ENCODE data around the gene NCK2. TPM values are rescaled to one million over a fixed set of nuclear protein-coding genes. Genes with fewer than 3 reads are reported as not detected.

Gene NCK2
- total and polyA plus RNA-seq, 4 donors = 19.3 to 54.4 (median 33.9) TPM

GRCh38 chr2:105747991-105748390 lies 3.3 kb downstream of the NCK2 start:
- Histone ChIP-seq H3K36me3 (ENCODE audit: control insufficient read depth in 4 of 4, insufficient read depth in 4 of 4, low read length in 4 of 4) (peaks cover 0 to 5% (median 2%) of the 10 kb centered on the region in 4 donors), H3K27ac (ENCODE audit: low read depth in 1 of 2, low read length in 1 of 2) (peak overlapping the region in 1 of 2 donors; percentile 43), H3K9me3 (ENCODE audit: control insufficient read depth in 4 of 4, insufficient read depth in 3 of 4, low read length in 3 of 4) (no peaks in the 10 kb centered on the region), H3K27me3 (ENCODE audit: control insufficient read depth in 3 of 3, insufficient read depth in 3 of 3, low read length in 2 of 3) (no peaks in the 10 kb centered on the region), H3K9ac (ENCODE audit: insufficient read depth in 1 of 2, low read length in 2 of 2) (no peak overlapping the region), H3K4me3 (no peak overlapping the region), H3K4me1 (ENCODE audit: control insufficient read depth in 5 of 5, insufficient read depth in 5 of 5, low read length in 5 of 5) (peaks cover 9 to 27% (median 15%) of the 10 kb centered on the region in 5 donors)
- TF ChIP-seq, protein P1, sequence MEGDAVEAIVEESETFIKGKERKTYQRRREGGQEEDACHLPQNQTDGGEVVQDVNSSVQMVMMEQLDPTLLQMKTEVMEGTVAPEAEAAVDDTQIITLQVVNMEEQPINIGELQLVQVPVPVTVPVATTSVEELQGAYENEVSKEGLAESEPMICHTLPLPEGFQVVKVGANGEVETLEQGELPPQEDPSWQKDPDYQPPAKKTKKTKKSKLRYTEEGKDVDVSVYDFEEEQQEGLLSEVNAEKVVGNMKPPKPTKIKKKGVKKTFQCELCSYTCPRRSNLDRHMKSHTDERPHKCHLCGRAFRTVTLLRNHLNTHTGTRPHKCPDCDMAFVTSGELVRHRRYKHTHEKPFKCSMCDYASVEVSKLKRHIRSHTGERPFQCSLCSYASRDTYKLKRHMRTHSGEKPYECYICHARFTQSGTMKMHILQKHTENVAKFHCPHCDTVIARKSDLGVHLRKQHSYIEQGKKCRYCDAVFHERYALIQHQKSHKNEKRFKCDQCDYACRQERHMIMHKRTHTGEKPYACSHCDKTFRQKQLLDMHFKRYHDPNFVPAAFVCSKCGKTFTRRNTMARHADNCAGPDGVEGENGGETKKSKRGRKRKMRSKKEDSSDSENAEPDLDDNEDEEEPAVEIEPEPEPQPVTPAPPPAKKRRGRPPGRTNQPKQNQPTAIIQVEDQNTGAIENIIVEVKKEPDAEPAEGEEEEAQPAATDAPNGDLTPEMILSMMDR (IDR thresholded peaks at IDR 0.05; ENCODE audit: control extremely low read depth, extremely low read depth) = no peak
- DNase-seq (no peak), ATAC-seq (ENCODE audit: insufficient read depth, low FRiP score) (no peak)
- WGBS, 2 donors = 72 to 79% methylated on average over 4 of the region's 4 CpGs

DNA sequence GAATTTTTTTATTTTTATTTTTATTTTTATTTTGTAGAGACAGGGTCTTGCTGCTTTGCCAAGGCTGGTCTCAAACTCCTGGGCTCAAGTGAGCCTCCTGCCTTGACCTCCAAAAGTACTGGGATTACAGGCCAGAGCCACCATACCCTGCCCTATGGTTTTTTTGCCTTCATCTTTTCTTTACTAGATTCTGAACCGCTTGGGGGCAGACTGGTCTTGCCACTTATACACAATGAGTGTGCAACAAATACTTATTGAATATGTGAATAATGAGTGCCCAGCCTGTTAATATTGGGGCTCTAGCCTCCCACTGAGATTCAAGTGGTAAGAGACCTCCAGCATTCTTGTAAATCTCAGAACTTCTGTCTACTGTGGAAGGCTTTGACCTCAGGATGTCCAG lies 3.9 kb downstream of the NCK2 start:
- H3K4me3 ChIP-seq = no peak overlapping the region
- H3K9ac ChIP-seq (ENCODE audit: insufficient read depth in 1 of 2, low read length in 2 of 2) = no peak overlapping the region
- H3K36me3 ChIP-seq (ENCODE audit: control insufficient read depth in 4 of 4, insufficient read depth in 4 of 4, low read length in 4 of 4) = peaks cover 0 to 5% (median 2%) of the 10 kb centered on the region in 4 donors
- H3K9me3 ChIP-seq (ENCODE audit: control insufficient read depth in 4 of 4, insufficient read depth in 3 of 4, low read length in 3 of 4) = no peaks in the 10 kb centered on the region
- 63 to 69% methylated on average over 1 of the region's 1 CpG for WGBS, 2 donors
- ATAC-seq (ENCODE audit: insufficient read depth, low FRiP score) (no peak), DNase-seq (no peak)
- H3K4me1 ChIP-seq (ENCODE audit: control insufficient read depth in 5 of 5, insufficient read depth in 5 of 5, low read length in 5 of 5) = peaks cover 10 to 21% (median 17%) of the 10 kb centered on the region in 5 donors
- no peak overlapping the region for H3K27ac ChIP-seq (ENCODE audit: low read depth in 1 of 2, low read length in 1 of 2)
- no peaks in the 10 kb centered on the region for H3K27me3 ChIP-seq (ENCODE audit: control insufficient read depth in 3 of 3, insufficient read depth in 3 of 3, low read length in 2 of 3)
- TF ChIP-seq, protein P1 (IDR thresholded peaks at IDR 0.05; ENCODE audit: control extremely low read depth, extremely low read depth) = no peak

DNA sequence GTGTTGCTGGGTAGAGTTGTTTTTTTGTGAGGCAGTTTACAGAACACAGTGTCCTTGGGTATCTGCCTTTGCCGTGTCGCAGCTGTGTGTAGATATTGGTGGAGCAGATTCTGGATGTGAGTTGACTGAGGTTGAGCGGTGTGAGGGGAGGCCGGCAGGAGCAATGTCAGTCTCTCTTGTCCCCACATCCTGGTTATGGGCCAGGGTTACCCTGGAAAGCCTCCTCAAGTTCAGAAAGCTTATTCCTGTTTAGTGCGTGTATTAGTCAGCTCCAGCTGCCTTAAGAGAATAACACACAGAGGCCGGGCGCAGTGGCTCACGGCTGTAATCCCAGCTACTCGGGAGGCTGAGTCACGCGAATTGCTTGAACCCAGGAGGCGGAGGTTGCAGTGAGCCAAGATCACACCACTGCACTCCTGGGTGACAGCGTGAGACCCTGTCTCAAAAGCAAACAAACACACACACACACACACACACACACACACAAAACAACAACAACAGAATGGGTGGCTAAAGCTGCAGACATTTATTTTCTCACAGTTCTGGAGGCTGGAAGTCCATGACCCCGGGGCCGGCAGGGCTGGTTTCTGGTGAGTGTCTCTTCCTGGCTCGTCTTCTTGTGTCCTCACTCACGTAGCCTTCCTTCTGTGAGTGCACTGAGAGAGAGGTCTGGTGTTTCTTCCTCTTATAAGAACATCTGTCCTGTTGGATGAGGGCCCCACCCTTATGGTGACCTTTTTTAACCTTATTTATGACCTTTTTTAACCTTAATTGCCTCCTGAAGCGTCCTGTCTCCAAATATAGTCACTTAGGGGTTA lies 5.1 kb downstream of the NCK2 start:
- Histone ChIP-seq H3K27ac (ENCODE audit: low read depth in 1 of 2, low read length in 1 of 2) (no peak overlapping the region), H3K36me3 (ENCODE audit: control insufficient read depth in 4 of 4, insufficient read depth in 4 of 4, low read length in 4 of 4) (peaks cover 0 to 5% (median 2%) of the 10 kb centered on the region in 4 donors), H3K9ac (ENCODE audit: insufficient read depth in 1 of 2, low read length in 2 of 2) (no peak overlapping the region), H3K4me3 (no peak overlapping the region), H3K9me3 (ENCODE audit: control insufficient read depth in 4 of 4, insufficient read depth in 3 of 4, low read length in 3 of 4) (no peaks in the 10 kb centered on the region), H3K4me1 (ENCODE audit: control insufficient read depth in 5 of 5, insufficient read depth in 5 of 5, low read length in 5 of 5) (peaks cover 15 to 23% (median 18%) of the 10 kb centered on the region in 5 donors), H3K27me3 (ENCODE audit: control insufficient read depth in 3 of 3, insufficient read depth in 3 of 3, low read length in 2 of 3) (no peaks in the 10 kb centered on the region)
- DNase-seq (no peak), ATAC-seq (ENCODE audit: insufficient read depth, low FRiP score) (no peak)
- TF ChIP-seq, protein P1 (IDR thresholded peaks at IDR 0.05; ENCODE audit: control extremely low read depth, extremely low read depth) = no peak
- 84% methylated on average over 18 of the region's 18 CpGs for WGBS, 2 donors
